ENCODE data around the gene MRPS11.

Gene MRPS11

DNA sequence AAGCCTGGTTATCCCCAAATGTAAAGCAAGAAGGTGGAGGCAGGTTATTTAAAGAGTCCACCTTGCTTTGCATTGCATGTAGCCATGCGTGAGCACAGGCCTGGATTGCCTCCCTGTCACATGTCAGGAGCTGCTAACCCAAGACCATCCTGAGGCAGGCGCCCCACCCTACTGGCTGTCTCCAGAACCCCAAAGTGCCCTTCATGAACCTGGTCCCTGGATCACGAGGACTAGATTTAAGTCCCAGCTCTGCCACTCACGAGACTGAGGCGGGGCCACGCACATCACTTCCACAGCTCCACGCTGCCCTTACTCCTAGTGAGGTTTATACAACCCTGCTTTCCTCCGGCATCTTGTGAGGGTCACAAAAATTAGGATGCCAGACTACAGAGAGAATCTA, 17.9 kb upstream of the MRPS11 start:
- DNase-seq (ENCODE audit: low read depth) = no peak
- no peak overlapping the region for H3K4me3 ChIP-seq (ENCODE audit: low read depth, low read length)
- TF ChIP-seq MYC (IDR thresholded peaks at IDR 0.05; ENCODE audit: low read depth, low read length) = no peak
- no peak for TF ChIP-seq POLR2A (IDR thresholded peaks at IDR 0.05; ENCODE audit: extremely low read depth, insufficient read length)
- TF ChIP-seq, protein P1, sequence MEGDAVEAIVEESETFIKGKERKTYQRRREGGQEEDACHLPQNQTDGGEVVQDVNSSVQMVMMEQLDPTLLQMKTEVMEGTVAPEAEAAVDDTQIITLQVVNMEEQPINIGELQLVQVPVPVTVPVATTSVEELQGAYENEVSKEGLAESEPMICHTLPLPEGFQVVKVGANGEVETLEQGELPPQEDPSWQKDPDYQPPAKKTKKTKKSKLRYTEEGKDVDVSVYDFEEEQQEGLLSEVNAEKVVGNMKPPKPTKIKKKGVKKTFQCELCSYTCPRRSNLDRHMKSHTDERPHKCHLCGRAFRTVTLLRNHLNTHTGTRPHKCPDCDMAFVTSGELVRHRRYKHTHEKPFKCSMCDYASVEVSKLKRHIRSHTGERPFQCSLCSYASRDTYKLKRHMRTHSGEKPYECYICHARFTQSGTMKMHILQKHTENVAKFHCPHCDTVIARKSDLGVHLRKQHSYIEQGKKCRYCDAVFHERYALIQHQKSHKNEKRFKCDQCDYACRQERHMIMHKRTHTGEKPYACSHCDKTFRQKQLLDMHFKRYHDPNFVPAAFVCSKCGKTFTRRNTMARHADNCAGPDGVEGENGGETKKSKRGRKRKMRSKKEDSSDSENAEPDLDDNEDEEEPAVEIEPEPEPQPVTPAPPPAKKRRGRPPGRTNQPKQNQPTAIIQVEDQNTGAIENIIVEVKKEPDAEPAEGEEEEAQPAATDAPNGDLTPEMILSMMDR (IDR thresholded peaks at IDR 0.05; ENCODE audit: low read depth, low read length) = no peak
- TF ChIP-seq, protein P2, sequence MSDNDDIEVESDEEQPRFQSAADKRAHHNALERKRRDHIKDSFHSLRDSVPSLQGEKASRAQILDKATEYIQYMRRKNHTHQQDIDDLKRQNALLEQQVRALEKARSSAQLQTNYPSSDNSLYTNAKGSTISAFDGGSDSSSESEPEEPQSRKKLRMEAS (IDR thresholded peaks at IDR 0.05; ENCODE audit: low read depth, low read length) = no peak

DNA sequence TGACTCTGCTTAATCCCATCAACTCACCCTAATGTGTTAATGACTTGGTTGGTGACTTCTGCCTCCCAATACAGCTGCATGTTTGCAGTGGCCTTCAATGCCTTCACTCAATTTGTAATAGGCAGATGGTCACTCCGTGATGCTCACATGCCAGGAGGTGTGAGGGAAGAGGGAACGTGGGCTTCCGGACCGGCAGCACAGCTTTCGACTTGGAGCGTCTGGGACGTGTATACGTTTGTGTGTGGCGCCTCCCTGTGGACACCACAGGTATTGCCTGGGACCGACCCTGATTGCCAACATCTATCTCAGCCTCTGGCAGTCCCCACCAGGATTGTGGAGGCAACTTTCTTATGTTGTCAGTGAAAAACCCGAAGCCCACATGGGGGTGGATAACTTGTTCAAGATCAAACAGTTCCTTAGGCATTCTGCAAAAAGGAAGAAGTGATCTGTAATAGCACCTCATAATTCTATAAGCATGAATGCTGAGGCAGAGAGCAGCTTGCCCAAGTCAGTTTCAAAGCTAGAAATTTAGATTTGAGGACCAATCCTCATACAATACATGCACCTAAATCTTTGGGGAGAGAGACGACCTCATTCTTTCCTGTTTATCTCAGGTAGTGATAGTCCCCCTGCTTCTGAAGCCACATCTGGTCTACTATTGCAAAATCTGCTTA, 17.2 kb upstream of the MRPS11 start:
- no peak overlapping the region for H3K4me3 ChIP-seq (ENCODE audit: low read depth, low read length)
- no peak for TF ChIP-seq MYC (IDR thresholded peaks at IDR 0.05; ENCODE audit: low read depth, low read length)
- TF ChIP-seq, protein P1 (IDR thresholded peaks at IDR 0.05; ENCODE audit: low read depth, low read length) = peak; percentile 97
- no peak for TF ChIP-seq POLR2A (IDR thresholded peaks at IDR 0.05; ENCODE audit: extremely low read depth, insufficient read length)
- TF ChIP-seq, protein P2 (IDR thresholded peaks at IDR 0.05; ENCODE audit: low read depth, low read length) = peak; percentile 66
- DNase-seq (ENCODE audit: low read depth) = peak; percentile 75

DNA sequence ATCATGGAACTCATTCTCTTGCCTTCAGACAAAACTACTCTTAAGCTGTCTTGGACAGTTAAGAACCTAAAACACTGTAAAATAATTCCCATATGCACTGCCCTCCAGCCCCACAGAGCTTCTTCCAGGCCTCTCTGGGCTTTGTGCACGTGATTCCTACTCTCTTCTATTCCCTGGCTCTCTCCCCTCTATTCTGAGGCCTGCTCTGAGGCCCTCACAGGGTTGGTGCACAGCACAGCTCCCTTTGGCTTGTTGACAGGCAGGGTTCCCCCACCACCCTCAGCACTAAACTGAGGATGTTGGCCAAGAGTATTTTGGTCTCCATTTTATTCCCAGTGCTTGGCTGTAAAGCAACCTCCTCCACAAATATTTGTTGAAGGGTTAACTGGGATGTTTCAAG, 13.9 kb upstream of the MRPS11 start:
- DNase-seq (ENCODE audit: low read depth) = no peak
- TF ChIP-seq, protein P1 (IDR thresholded peaks at IDR 0.05; ENCODE audit: low read depth, low read length) = no peak
- TF ChIP-seq MYC (IDR thresholded peaks at IDR 0.05; ENCODE audit: low read depth, low read length) (no peak), POLR2A (IDR thresholded peaks at IDR 0.05; ENCODE audit: extremely low read depth, insufficient read length) (no peak)
- TF ChIP-seq, protein P2 (IDR thresholded peaks at IDR 0.05; ENCODE audit: low read depth, low read length) = no peak
- no peak overlapping the region for H3K4me3 ChIP-seq (ENCODE audit: low read depth, low read length)

DNA sequence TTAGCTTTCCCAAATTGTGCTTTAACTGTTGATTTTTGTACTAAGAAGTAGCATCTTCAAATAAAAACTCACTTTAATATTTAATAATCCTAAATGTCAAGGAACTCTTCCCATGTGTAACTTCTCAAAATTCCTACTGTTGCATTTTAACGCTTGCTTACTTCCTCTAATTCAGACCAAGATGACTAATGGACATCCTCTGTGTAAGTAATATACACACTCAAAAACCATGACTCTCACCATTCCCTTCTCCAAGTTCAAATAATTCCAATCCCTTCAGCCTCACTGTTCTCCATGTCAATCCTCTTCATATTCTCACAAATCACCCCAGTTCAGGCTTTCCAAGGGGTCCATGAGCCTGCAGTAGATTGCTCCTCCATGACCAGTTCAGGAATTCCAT, 13.3 kb upstream of the MRPS11 start:
- DNase-seq (ENCODE audit: low read depth) = no peak
- H3K4me3 ChIP-seq (ENCODE audit: low read depth, low read length) = no peak overlapping the region
- TF ChIP-seq POLR2A (IDR thresholded peaks at IDR 0.05; ENCODE audit: extremely low read depth, insufficient read length) (no peak), MYC (IDR thresholded peaks at IDR 0.05; ENCODE audit: low read depth, low read length) (no peak)
- TF ChIP-seq, protein P1 (IDR thresholded peaks at IDR 0.05; ENCODE audit: low read depth, low read length) = no peak
- TF ChIP-seq, protein P2 (IDR thresholded peaks at IDR 0.05; ENCODE audit: low read depth, low read length) = no peak

DNA sequence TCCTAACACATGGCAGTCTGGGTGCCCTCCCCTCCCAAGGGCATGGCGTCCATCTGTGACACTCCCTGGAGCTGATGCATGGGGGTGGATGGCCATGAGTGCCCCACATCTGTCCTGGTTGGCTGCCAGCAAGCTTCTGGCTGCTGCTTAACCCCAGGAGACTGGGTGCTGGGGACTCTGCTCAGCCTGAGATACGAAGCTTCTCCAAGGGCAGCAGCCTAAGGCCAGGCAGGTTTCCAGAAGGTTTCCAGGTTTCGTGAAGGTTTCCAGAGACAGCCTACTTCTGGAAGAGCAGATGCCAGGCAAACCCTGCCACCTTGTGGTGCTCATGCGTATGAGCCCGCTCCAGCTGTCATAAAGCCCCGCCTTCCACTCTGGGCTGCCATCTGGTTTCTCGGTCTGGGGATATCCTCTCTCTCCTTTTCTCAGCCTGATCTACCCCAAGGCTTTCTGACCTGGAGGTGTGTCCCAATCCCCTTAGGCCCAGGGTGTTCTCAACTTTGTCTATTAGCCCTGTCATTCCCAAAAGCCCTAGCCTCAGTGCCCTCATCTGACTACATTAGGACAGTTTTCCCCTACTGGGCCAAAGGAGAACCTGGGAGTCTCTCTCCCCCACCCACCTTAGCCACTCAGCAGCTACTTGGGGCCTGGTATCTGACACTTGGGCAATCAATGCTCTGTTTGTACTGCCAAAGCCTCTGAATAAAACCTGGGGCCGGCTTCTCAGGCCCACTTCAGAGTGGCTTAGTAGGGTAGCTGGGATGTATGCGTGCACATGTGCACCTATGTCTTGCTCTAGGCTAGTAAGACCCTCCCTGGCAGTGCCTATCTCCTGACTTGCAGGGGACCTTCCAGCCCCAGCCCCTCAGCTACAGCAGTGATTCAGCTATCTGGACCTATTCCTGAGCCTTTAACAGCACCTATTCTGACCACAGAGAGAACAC, 12.4 kb upstream of the MRPS11 start:
- TF ChIP-seq, protein P2 (IDR thresholded peaks at IDR 0.05; ENCODE audit: low read depth, low read length) = no peak
- TF ChIP-seq MYC (IDR thresholded peaks at IDR 0.05; ENCODE audit: low read depth, low read length) = no peak
- TF ChIP-seq, protein P1 (IDR thresholded peaks at IDR 0.05; ENCODE audit: low read depth, low read length) = peak; percentile 87
- TF ChIP-seq POLR2A (IDR thresholded peaks at IDR 0.05; ENCODE audit: extremely low read depth, insufficient read length) = no peak
- H3K4me3 ChIP-seq (ENCODE audit: low read depth, low read length) = no peak overlapping the region
- peak; percentile 70 for DNase-seq (ENCODE audit: low read depth)

All from NB4 (cell line).